Measurements from ENCODE around the gene MRPL20.

MRPL20 gene

DNA sequence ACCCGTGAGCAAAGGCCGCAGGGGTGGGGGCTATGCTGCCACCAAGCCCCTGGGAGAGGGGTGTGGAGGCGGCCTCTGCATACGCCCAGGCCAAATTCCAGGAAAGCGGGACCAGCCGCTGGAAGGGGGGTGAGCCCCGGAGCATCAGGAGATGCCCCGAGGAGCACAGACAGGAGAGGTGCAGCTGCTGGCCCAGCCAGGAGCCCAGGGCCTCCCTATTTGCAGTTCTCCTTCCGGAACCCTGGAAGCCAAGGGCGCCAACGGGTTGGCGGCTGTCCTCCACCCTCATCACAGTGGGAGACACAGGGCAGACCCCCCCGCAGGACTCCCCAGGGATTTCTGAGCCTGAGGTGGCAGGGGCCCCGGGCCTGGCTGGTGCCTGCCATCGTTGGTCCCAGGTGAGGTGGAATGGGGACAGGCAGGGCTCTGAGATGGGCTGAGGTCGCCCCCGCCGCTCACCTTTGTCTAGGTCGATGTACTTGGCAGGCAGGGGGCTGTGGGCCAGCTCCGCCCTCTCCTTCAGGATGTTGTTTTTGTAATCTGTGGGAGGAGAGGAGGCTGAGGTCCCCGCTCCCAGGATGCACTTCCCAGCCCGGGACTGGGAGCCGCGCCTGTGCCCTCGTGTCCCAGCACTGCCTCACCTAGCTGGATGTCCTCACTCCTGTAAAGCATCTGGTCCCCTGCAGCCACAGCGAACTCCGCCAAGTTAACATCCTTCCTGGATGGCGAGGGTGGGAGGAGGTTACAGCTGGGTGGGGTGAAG is 53.5 kb downstream of the MRPL20 start:
- H3K4me3 Mint-ChIP-seq = peak overlapping the region; percentile 18
- peaks cover 43% of the 10 kb centered on the region for H3K4me1 Mint-ChIP-seq
- TF ChIP-seq, protein P1, sequence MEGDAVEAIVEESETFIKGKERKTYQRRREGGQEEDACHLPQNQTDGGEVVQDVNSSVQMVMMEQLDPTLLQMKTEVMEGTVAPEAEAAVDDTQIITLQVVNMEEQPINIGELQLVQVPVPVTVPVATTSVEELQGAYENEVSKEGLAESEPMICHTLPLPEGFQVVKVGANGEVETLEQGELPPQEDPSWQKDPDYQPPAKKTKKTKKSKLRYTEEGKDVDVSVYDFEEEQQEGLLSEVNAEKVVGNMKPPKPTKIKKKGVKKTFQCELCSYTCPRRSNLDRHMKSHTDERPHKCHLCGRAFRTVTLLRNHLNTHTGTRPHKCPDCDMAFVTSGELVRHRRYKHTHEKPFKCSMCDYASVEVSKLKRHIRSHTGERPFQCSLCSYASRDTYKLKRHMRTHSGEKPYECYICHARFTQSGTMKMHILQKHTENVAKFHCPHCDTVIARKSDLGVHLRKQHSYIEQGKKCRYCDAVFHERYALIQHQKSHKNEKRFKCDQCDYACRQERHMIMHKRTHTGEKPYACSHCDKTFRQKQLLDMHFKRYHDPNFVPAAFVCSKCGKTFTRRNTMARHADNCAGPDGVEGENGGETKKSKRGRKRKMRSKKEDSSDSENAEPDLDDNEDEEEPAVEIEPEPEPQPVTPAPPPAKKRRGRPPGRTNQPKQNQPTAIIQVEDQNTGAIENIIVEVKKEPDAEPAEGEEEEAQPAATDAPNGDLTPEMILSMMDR (IDR thresholded peaks at IDR 0.05) = no peak
- H3K9me3 Mint-ChIP-seq = no peaks in the 10 kb centered on the region
- H3K36me3 Mint-ChIP-seq (ENCODE audit: low read depth) = no peaks in the 10 kb centered on the region
- H3K27ac Mint-ChIP-seq = no peak overlapping the region
- DNase-seq = peak; percentile 31
- H3K27me3 Mint-ChIP-seq (ENCODE audit: low read depth, poor library complexity) = peaks cover 3% of the 10 kb centered on the region

DNA sequence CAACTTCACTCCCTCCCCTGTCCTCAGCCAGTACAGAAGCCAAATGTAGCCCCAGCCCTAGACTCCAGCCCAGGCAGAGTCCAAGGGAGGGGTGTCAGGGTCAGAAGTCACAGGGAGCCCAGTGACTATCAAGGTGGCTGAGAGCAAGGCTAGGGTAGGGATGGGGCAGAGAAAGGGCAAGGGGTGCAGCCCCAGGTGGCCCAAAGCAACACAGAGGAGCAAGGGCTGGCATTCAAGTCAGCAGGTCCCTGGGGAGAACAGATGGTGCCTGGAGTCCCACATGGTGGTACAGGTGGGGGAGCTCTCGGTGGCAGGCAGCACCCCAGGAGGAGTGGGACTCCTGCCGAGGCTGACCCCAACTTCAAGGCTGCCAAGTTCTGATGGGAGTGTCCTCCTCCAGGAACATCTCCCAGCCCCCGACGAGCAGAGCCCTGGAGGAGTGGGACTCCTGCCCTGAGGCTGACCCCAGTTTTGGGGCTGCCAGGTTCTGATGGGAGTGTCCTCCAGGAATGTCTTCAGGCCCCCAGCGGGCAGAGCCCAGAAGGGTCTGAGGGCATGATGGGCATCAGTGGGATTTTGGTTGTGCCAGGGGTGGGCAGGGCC is 54.2 kb downstream of the MRPL20 start:
- Mint-ChIP-seq H3K4me3 (peak overlapping the region; percentile 73), H3K9me3 (no peaks in the 10 kb centered on the region), H3K4me1 (peaks cover 40% of the 10 kb centered on the region), H3K36me3 (ENCODE audit: low read depth) (no peaks in the 10 kb centered on the region), H3K27ac (no peak overlapping the region), H3K27me3 (ENCODE audit: low read depth, poor library complexity) (peaks cover 3% of the 10 kb centered on the region)
- TF ChIP-seq, protein P1 (IDR thresholded peaks at IDR 0.05) = no peak
- no peak for DNase-seq

Measured in nephron progenitor cell (in vitro differentiated cells).